K562 (cell line): ENCODE measurements around the gene TMSB15A. TPM values are rescaled to one million over a fixed set of nuclear protein-coding genes. Genes with fewer than 3 reads are reported as not detected.

ENCODE experiments used
- ATAC-seq: fragments of 200-7000 bp; cut with Tn5 transposase; 3 replicates; pipeline ENCODE4 v1.9.1; 2020; ENCODE audit warnings: moderate library complexity
- BruUV-seq: library from RNA; stranded (reverse); fragments of 400-500 nt; replicated peaks from 2 replicates; lab custom pipeline; 2021; lab: Mats Ljungman, UMichigan
- CTCF ChIA-PET: fragments of 300-600 bp; formaldehyde crosslinking; extraction: SDS; loops from one replicate; lab custom pipeline; 2021; ENCODE audit warnings: low intra/inter-chr PET ratio; lab: Yijun Ruan, JAX
- POLR2A ChIA-PET: fragments of 300-600, 350-650 bp; sonication (Branson Sonifier 250); formaldehyde crosslinking; extraction: SDS; loops from one replicate; lab custom pipeline; 2021; ENCODE audit warnings: antibody characterized with exemption, inconsistent platforms; lab: Yijun Ruan, JAX
- DNase-seq, 4 experiments: peaks; one replicate each; pipeline versions ENCODE4 v3.0.0 to v3.0.0-alpha.2; 2011 to 2018; ENCODE audit warnings: low spot score in 3 of 4, mixed read lengths in 3 of 4; ENCODE audit errors: extremely low read depth in 1 of 4
- FAIRE-seq: peaks from 2 replicates; lab custom pipeline; 2011; peaks lifted over from hg19 to GRCh38; lab: Jason Lieb, UNC
- H2AFZ ChIP-seq: 2 replicates; pipeline ENCODE4 v1.6.0; 2011; ENCODE audit warnings: low read depth, low read length, control low read depth, inconsistent platforms
- H3K27ac ChIP-seq: fragments of 200-600 bp; 3 replicates; pipeline ENCODE4 v1.8.0; 2011; ENCODE audit warnings: low read depth, mild to moderate bottlenecking, control low read depth, inconsistent platforms, low read length, moderate library complexity, mixed read lengths; ENCODE audit errors: extremely low read depth
- H3K27me3 ChIP-seq, 2 experiments: fragments of 300-600 bp in 1 of 2; 2 replicates in 1 of 2; 3 replicates in 1 of 2; pipeline versions ENCODE4 v1.6.0 to v1.8.0; 2011; ENCODE audit warnings: inconsistent platforms in 2 of 2, low read length in 2 of 2, mild to moderate bottlenecking in 1 of 2, mixed read lengths in 1 of 2, moderate library complexity in 1 of 2; ENCODE audit not compliant: control insufficient read depth in 2 of 2, insufficient read depth in 2 of 2
- H3K36me3 ChIP-seq: fragments of 300-600 bp; 3 replicates; pipeline ENCODE4 v1.8.0; 2011; ENCODE audit warnings: mild to moderate bottlenecking, low read length, inconsistent platforms; ENCODE audit not compliant: control insufficient read depth, insufficient read depth
- H3K4me1 ChIP-seq, 2 experiments: fragments of 200-600 bp in 1 of 2; replicated peaks in 1 of 2; 2 replicates in 1 of 2; 3 replicates in 1 of 2; pipeline versions ENCODE4 v1.5.1 to v1.8.0; 2011; ENCODE audit warnings: inconsistent platforms in 2 of 2, low read length in 2 of 2, mild to moderate bottlenecking in 1 of 2, mixed read lengths in 1 of 2, moderate library complexity in 1 of 2; ENCODE audit not compliant: control insufficient read depth in 2 of 2, insufficient read depth in 2 of 2
- H3K4me2 ChIP-seq: 2 replicates; pipeline ENCODE4 v1.6.1; 2011; ENCODE audit warnings: low read length, control low read depth, inconsistent platforms, mixed read lengths; ENCODE audit not compliant: insufficient read depth
- H3K4me3 ChIP-seq: fragments of 200-600 bp; sonication (generic), shearing (Covaris generic); 2 replicates; pipeline ENCODE4 v1.5.1; 2016; ENCODE audit warnings: control low read depth, inconsistent platforms
- H3K79me2 ChIP-seq: fragments of 200-600 bp; 3 replicates; pipeline ENCODE4 v1.8.0; 2011; ENCODE audit warnings: low read length, inconsistent platforms; ENCODE audit not compliant: control insufficient read depth, insufficient read depth
- H3K9ac ChIP-seq, 2 experiments: 2 replicates each; pipeline versions ENCODE4 v1.6.0 to v1.6.1; 2011; ENCODE audit warnings: low read depth in 2 of 2, low read length in 2 of 2, control low read depth in 1 of 2, inconsistent platforms in 1 of 2, mild to moderate bottlenecking in 1 of 2, mixed read lengths in 1 of 2; ENCODE audit not compliant: insufficient read depth in 1 of 2
- H3K9me1 ChIP-seq: one replicate; pipeline ENCODE4 v1.6.0; 2011; ENCODE audit warnings: inconsistent platforms, mild to moderate bottlenecking, low read length, moderate library complexity; ENCODE audit not compliant: control insufficient read depth, insufficient read depth
- H3K9me3 ChIP-seq: replicated peaks from 2 replicates; pipeline ENCODE4 v1.5.1; 2011; ENCODE audit warnings: low read depth, low read length, inconsistent platforms; ENCODE audit not compliant: control insufficient read depth, insufficient read depth
- H4K20me1 ChIP-seq: replicated peaks from 2 replicates; pipeline ENCODE4 v1.6.1; 2011; ENCODE audit warnings: low read length, inconsistent platforms, mixed read lengths; ENCODE audit not compliant: control insufficient read depth, insufficient read depth
- DDX20 ChIP-seq: fragments of 450-650 bp; IDR thresholded peaks from 2 replicates; pipeline ENCODE4 v1.6.1; 2016; ENCODE audit warnings: missing genetic modification characterization, low read depth, mild to moderate bottlenecking, missing compliant biosample characterization, moderate library complexity
- ELF2 ChIP-seq: fragments of 250-450 bp; sonication (Bioruptor Pico); IDR thresholded peaks from 2 replicates; pipeline ENCODE4 v1.5.0; 2021; ENCODE audit warnings: mild to moderate bottlenecking
- ETV5 ChIP-seq: sonication (generic); formaldehyde crosslinking; IDR thresholded peaks from 2 replicates; pipeline ENCODE4 v1.4.0; 2020; ENCODE audit warnings: low read depth, mild to moderate bottlenecking, missing genetic modification reagents
- KLF13 ChIP-seq: fragments of 450-650 bp; IDR thresholded peaks from 2 replicates; pipeline ENCODE4 v1.6.1; 2016; ENCODE audit warnings: missing genetic modification characterization, low read depth, mild to moderate bottlenecking, missing compliant biosample characterization, moderate library complexity, borderline replicate concordance
- KLF6 ChIP-seq: fragments of 250-450 bp; sonication (Bioruptor Pico); IDR thresholded peaks from 2 replicates; pipeline ENCODE4 v1.4.0; 2020; ENCODE audit warnings: mild to moderate bottlenecking, moderate library complexity, borderline replicate concordance
- MCM3 ChIP-seq: fragments of 450-650 bp; IDR thresholded peaks from 2 replicates; pipeline ENCODE4 v1.6.1; 2016
- PHF8 ChIP-seq: fragments of 200-600 bp; sonication (generic); IDR thresholded peaks from 2 replicates; pipeline ENCODE4 v1.6.1; 2012; ENCODE audit warnings: mixed run types, mild to moderate bottlenecking, inconsistent platforms, low read length, moderate library complexity, borderline replicate concordance
- ZNF280B ChIP-seq: fragments of 250-450 bp; sonication (Bioruptor Pico); IDR thresholded peaks from 2 replicates; pipeline ENCODE4 v1.5.1; 2021; ENCODE audit warnings: mild to moderate bottlenecking
- ZNF551 ChIP-seq: fragments of 250-450 bp; sonication (Bioruptor Pico); IDR thresholded peaks from 2 replicates; pipeline ENCODE4 v1.5.0; 2021; ENCODE audit warnings: mild to moderate bottlenecking, moderate library complexity
- WGBS: fragments of 100-300 bp; shearing (Covaris generic); methylation state at CpG from one replicate; pipeline ENCODE4 v1.1.6; 2016; ENCODE audit warnings: low coverage, mixed read lengths; ENCODE audit not compliant: insufficient coverage; ENCODE audit errors: missing lambda C conversion rate; 5-methylcytosine and 5-hydroxymethylcytosine counted together
- in situ Hi-C: fragments of 300-500 bp; cut with MboI; formaldehyde crosslinking; loops from 4 replicates; pipeline ENCODE4 v1.15.0; 2018; ENCODE audit warnings: inconsistent platforms, mixed read lengths
- intact Hi-C: fragments of 100-400 bp; cut with micrococcal nuclease; formaldehyde crosslinking; loops from 2 replicates; pipeline ENCODE4 v1.14.2; 2022
- polyA plus RNA-seq, 8 experiments: library from polyadenylated mRNA; depleted of rRNA in 4 of 8; stranded (reverse) in 5 of 8; unstranded in 3 of 8; fragments of >200 nt; fragmentation: Nextera tagmentation in 2 of 8; fragmentation: Illumina TruSeq in 1 of 8; extraction: Ambion mirVana in 2 of 8; extraction: Trizol in 1 of 8; gene quantifications; 2 replicates each; pipeline versions ENCODE4 v1.2.1 to v1.2.3, GENCODE V29; 2011 to 2014; ENCODE audit warnings: inconsistent platforms in 1 of 8, missing spikeins in 1 of 8
- total RNA-seq, 7 experiments: library from RNA; depleted of rRNA in 6 of 7; stranded (reverse); fragments of >200 nt in 6 of 7; fragmentation: Illumina TruSeq in 2 of 7; extraction: Trizol in 2 of 7; gene quantifications; 2 replicates each; pipeline versions ENCODE4 v1.2.1 to v1.2.3, GENCODE V29; 2011 to 2021; ENCODE audit warnings: low replicate concordance in 1 of 7

TMSB15A gene
- total and polyA plus RNA-seq, 9 of the 15 experiments (the other 6 are each of a cell fraction or from before 2014, with no cell fraction given): 0.49 to 1.6 (median 1.1) TPM

- 0% methylated on average over 2 of the region's 2 CpGs for WGBS
- H3K9me1 ChIP-seq: no peaks in the 10 kb centered on the region
- ATAC-seq: no peak
- no peak for DNase-seq
- H3K9ac ChIP-seq: no peak overlapping the region
- H4K20me1 ChIP-seq: no peaks in the 10 kb centered on the region; the same call in 1 of the 2 replicates
- H3K36me3 ChIP-seq: no peaks in the 10 kb centered on the region
- intact Hi-C loops: no loop called here
- no peak for FAIRE-seq
- no TSS peak for BruUV-seq
- no peaks in the 10 kb centered on the region for H3K4me1 ChIP-seq
- H3K27ac ChIP-seq: no peak overlapping the region
- no peaks in the 10 kb centered on the region for H3K9me3 ChIP-seq
- TF ChIP-seq DDX20 (tag): no peak
- TF ChIP-seq ZNF551 (CRISPR knock-in tag): no peak
- no peak for TF ChIP-seq PHF8
- no peak for TF ChIP-seq KLF13
- no peak for TF ChIP-seq ZNF280B (CRISPR knock-in tag)
- TF ChIP-seq KLF6: no peak
- TF ChIP-seq ELF2 (CRISPR knock-in tag): no peak
- no peak for TF ChIP-seq MCM3
- TF ChIP-seq ETV5 (CRISPR knock-in tag): no peak
- TF ChIP-seq, all 486 proteins: peak for 0
- CTCF ChIA-PET: no interaction called here
- Histone ChIP-seq H3K27me3 (no peaks in the 10 kb centered on the region), H3K4me3 (no peak overlapping the region), H3K79me2 (no peaks in the 10 kb centered on the region), H3K4me2 (no peak overlapping the region), H2AFZ (no peak overlapping the region)
- POLR2A ChIA-PET: no interaction called here
- in situ Hi-C loops: no loop called here
Observed at GRCh38 chrX:102558607-102559006, 42.1 kb upstream of the TMSB15A start.
